Measurements from ENCODE around the gene TMEM132D.

DNA sequence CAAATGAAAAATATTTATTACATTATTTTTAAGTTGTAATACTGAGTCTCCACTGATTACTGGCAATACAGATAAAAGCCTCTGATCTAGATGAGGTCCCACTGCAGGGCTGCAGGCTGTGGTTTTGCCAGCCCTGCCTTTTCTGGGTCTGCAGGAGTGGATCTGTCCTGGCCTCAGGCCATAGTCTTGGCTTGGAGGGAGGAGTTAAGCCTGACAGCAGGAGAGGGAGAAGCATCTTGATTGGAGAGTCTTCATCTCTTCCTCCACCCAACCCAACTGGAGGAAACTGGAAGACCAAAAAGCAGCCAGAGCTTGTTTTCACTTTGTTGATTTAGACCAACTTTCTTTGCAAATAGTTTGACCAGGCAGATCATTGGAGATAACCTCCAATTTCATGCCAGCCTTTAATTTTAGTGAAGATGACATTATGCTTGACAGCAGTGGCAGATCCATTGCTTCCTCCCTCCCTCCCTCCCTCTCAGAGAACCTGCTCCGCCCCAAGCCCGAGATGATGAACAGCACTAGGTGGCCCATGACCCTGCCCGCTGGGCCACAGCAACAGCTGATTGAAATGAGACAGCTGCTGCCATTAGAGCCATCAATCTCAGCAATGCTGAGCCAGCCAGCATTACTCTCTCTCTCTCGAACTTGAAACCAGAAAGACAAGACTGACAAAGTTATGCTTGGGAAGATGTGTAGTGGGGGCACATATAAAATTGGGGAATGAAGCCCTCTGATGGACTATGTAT is 828.2 kb downstream of the TMEM132D start:
- no peak for TF ChIP-seq CTCF (IDR thresholded peaks at IDR 0.05; ENCODE audit: low read length)
- TF ChIP-seq EZH2 (IDR thresholded peaks at IDR 0.05; ENCODE audit: borderline replicate concordance, low read length), result no peak
